SK-N-SH (cell line): Measurements from ENCODE around the gene ZNF576.

Source experiments
- CHD2 ChIP-seq: fragments of 150-350 bp; IDR thresholded peaks from 2 replicates; pipeline ENCODE4 v1.6.1; 2018; ENCODE audit warnings: low read length; ENCODE audit not compliant: partially characterized antibody
- CTCF ChIP-seq: fragments of 200-600 bp; sonication (generic); IDR thresholded peaks from 2 replicates; pipeline ENCODE4 v1.6.1; 2017; ENCODE audit warnings: antibody characterized with exemption, mild to moderate bottlenecking, moderate library complexity
- EP300 ChIP-seq, 2 experiments: IDR thresholded peaks; 2 replicates each; pipeline versions ENCODE4 v1.4.0 to v1.6.1; 2012; ENCODE audit warnings: borderline replicate concordance in 1 of 2, low read depth in 1 of 2, low read length in 1 of 2
- GABPA ChIP-seq: IDR thresholded peaks from 2 replicates; pipeline ENCODE4 v1.4.0; 2012; ENCODE audit warnings: low read depth, mild to moderate bottlenecking
- SIN3A ChIP-seq: IDR thresholded peaks from 2 replicates; pipeline ENCODE4 v1.6.1; 2012; ENCODE audit warnings: low read depth, mild to moderate bottlenecking, low read length, moderate library complexity, borderline replicate concordance

GRCh38 chr19:43618921-43619261 is 22.5 kb downstream of the ZNF576 start:
- TF ChIP-seq EP300 (IDR thresholded peaks at IDR 0.05; ENCODE audit: borderline replicate concordance in 1 of 2, low read depth in 1 of 2, low read length in 1 of 2): no peak
- no peak for TF ChIP-seq GABPA
- TF ChIP-seq CHD2: peak; percentile 43
- TF ChIP-seq CTCF: no peak
- no peak for TF ChIP-seq SIN3A
